CD14-positive monocyte (primary cell): ENCODE data around the gene SGTB. TPM values are rescaled to one million over a fixed set of nuclear protein-coding genes. Genes with fewer than 3 reads are reported as not detected.

Experiments
- DNase-seq, 3 donors: peaks; one replicate each; pipeline ENCODE4 v3.0.0-alpha.2; 2011 to 2022
- H2AFZ ChIP-seq: 2 replicates; pipeline ENCODE4 v1.6.0; 2012; ENCODE audit warnings: mild to moderate bottlenecking, low read depth, low read length, inconsistent platforms; ENCODE audit not compliant: insufficient read depth, poor library complexity, severe bottlenecking
- H3K27ac ChIP-seq, 2 donors: 1 replicate in 1 of 2; 2 replicates in 1 of 2; pipeline ENCODE4 v1.5.1; 2012 to 2013; ENCODE audit warnings: low read length in 2 of 2, control low read depth in 1 of 2, inconsistent platforms in 1 of 2, low read depth in 1 of 2, mild to moderate bottlenecking in 1 of 2
- H3K27me3 ChIP-seq, 2 donors: one replicate each; pipeline versions ENCODE4 v1.6.0 to v1.6.1; 2011 to 2013; ENCODE audit warnings: low read length in 2 of 2; ENCODE audit not compliant: control insufficient read depth in 2 of 2, insufficient read depth in 2 of 2
- H3K36me3 ChIP-seq, 2 donors: replicated peaks in 1 of 2; 1 replicate in 1 of 2; 2 replicates in 1 of 2; pipeline versions ENCODE4 v1.5.1 to v1.6.1; 2012 to 2013; ENCODE audit warnings: low read length in 2 of 2, control low read depth in 1 of 2, inconsistent platforms in 1 of 2, mild to moderate bottlenecking in 1 of 2; ENCODE audit not compliant: insufficient read depth in 2 of 2, control insufficient read depth in 1 of 2
- H3K4me1 ChIP-seq, 2 donors: 1 replicate in 1 of 2; 2 replicates in 1 of 2; pipeline versions ENCODE4 v1.5.1 to v1.6.1; 2012 to 2013; ENCODE audit warnings: low read length in 2 of 2, control low read depth in 1 of 2, inconsistent platforms in 1 of 2, mild to moderate bottlenecking in 1 of 2, moderate library complexity in 1 of 2; ENCODE audit not compliant: insufficient read depth in 2 of 2, control insufficient read depth in 1 of 2
- H3K4me2 ChIP-seq: replicated peaks from 2 replicates; pipeline ENCODE3; 2012; ENCODE audit warnings: low read length, moderate library complexity, mild to moderate bottlenecking; ENCODE audit not compliant: poor library complexity, severe bottlenecking; ENCODE audit errors: extremely low read depth
- H3K4me3 ChIP-seq, 3 experiments: fragments of 200-600 bp in 1 of 3; sonication (generic) in 1 of 3; replicated peaks in 1 of 3; 1 replicate in 2 of 3; 2 replicates in 1 of 3; pipeline ENCODE4 v1.5.1; 2011 to 2013; ENCODE audit warnings: low read length in 3 of 3, mild to moderate bottlenecking in 3 of 3, control low read depth in 2 of 3, low read depth in 2 of 3, inconsistent platforms in 1 of 3, moderate library complexity in 1 of 3
- H3K79me2 ChIP-seq: 2 replicates; pipeline ENCODE4 v1.6.0; 2012; ENCODE audit warnings: mild to moderate bottlenecking, control low read depth, inconsistent platforms, low read length, moderate library complexity; ENCODE audit not compliant: insufficient read depth
- H3K9ac ChIP-seq: 2 replicates; pipeline ENCODE4 v1.6.0; 2017; ENCODE audit warnings: low read length, mild to moderate bottlenecking; ENCODE audit not compliant: insufficient read depth, poor library complexity, severe bottlenecking
- H3K9me3 ChIP-seq, 2 donors: replicated peaks in 1 of 2; 1 replicate in 1 of 2; 2 replicates in 1 of 2; pipeline versions ENCODE4 v1.5.1 to v1.6.1; 2012 to 2013; ENCODE audit warnings: low read length in 2 of 2, control low read depth in 1 of 2; ENCODE audit not compliant: control insufficient read depth in 1 of 2, insufficient read depth in 1 of 2
- H4K20me1 ChIP-seq: 2 replicates; pipeline ENCODE4 v1.6.0; 2012; ENCODE audit warnings: mild to moderate bottlenecking, low read length, control low read depth, moderate library complexity; ENCODE audit not compliant: insufficient read depth
- H3K27ac Mint-ChIP-seq, 7 donors: one replicate each; pipeline ENCODE4 v1.8.0; 2020; ENCODE audit warnings: mild to moderate bottlenecking in 7 of 7, mixed read lengths in 7 of 7, moderate library complexity in 6 of 7, inconsistent platforms in 2 of 7
- H3K27me3 Mint-ChIP-seq, 3 donors: one replicate each; pipeline ENCODE4 v1.8.0; 2021 to 2022; ENCODE audit warnings: low read depth in 3 of 3, mild to moderate bottlenecking in 3 of 3, mixed read lengths in 3 of 3, moderate library complexity in 3 of 3, inconsistent platforms in 1 of 3
- H3K36me3 Mint-ChIP-seq, 2 donors: one replicate each; pipeline ENCODE4 v1.8.0; 2020; ENCODE audit warnings: mixed read lengths in 2 of 2, inconsistent platforms in 1 of 2, mild to moderate bottlenecking in 1 of 2
- H3K4me1 Mint-ChIP-seq: one replicate; pipeline ENCODE4 v1.8.0; 2020; ENCODE audit warnings: mild to moderate bottlenecking, mixed read lengths
- H3K4me3 Mint-ChIP-seq, 2 donors: one replicate each; pipeline ENCODE4 v1.8.0; 2020; ENCODE audit warnings: mild to moderate bottlenecking in 2 of 2, mixed read lengths in 2 of 2, moderate library complexity in 1 of 2
- H3K9me3 Mint-ChIP-seq, 7 donors: one replicate each; pipeline ENCODE4 v1.8.0; 2020 to 2022; ENCODE audit warnings: mixed read lengths in 7 of 7, mild to moderate bottlenecking in 6 of 7, moderate library complexity in 6 of 7, inconsistent platforms in 2 of 7
- CTCF ChIP-seq: fragments of 200-600 bp; IDR thresholded peaks from one replicate; pipeline ENCODE4 v1.8.0; 2022; ENCODE audit warnings: antibody characterized with exemption, mild to moderate bottlenecking
- WGBS: methylation state at CpG from one replicate; pipeline ENCODE4 v1.1.5; 2013; ENCODE audit warnings: missing lambda C conversion rate; ENCODE audit not compliant: insufficient coverage; 5-methylcytosine and 5-hydroxymethylcytosine counted together
- intact Hi-C, 2 donors: fragments of 100-400 bp; cut with micrococcal nuclease; formaldehyde crosslinking; loops; one replicate each; pipeline versions ENCODE4 v1.15.0 to v1.15.1; 2023
- polyA plus RNA-seq, 3 donors: library from polyadenylated mRNA; depleted of rRNA in 1 of 3; unstranded in 2 of 3; stranded (reverse) in 1 of 3; fragments of 300-500 nt in 2 of 3; fragments of >200 nt in 1 of 3; fragmentation: Illumina TruSeq in 2 of 3; gene quantifications; 1 replicate in 2 of 3; 2 replicates in 1 of 3; pipeline ENCODE4 v1.2.3, GENCODE V29; 2012 to 2021

Gene SGTB
- polyA plus RNA-seq, 3 donors = 7.4 to 16.5 (median 7.6) TPM

- no peak overlapping the region for H3K27ac Mint-ChIP-seq
- H3K9me3 ChIP-seq = peaks cover 0 to 5% of the 10 kb centered on the region in 2 donors
- H3K27ac ChIP-seq = no peak overlapping the region
- peaks cover 0 to 7% (median 2%) of the 10 kb centered on the region in 7 donors for H3K9me3 Mint-ChIP-seq
- H2AFZ ChIP-seq = no peak overlapping the region
- H3K36me3 Mint-ChIP-seq = peaks cover 42 to 59% of the 10 kb centered on the region in 2 donors
- no peaks in the 10 kb centered on the region for H3K27me3 Mint-ChIP-seq
- H3K4me1 ChIP-seq = no peaks in the 10 kb centered on the region
- H3K36me3 ChIP-seq = peaks cover 32 to 49% of the 10 kb centered on the region in 2 donors
- intact Hi-C loops = no loop called here
- no peak overlapping the region for H3K9ac ChIP-seq
- WGBS = no CpG with 5 or more reads among the region's 1 CpG
- no peaks in the 10 kb centered on the region for H3K79me2 ChIP-seq
- no peaks in the 10 kb centered on the region for H3K27me3 ChIP-seq
- peaks cover 3% of the 10 kb centered on the region for H4K20me1 ChIP-seq
- H3K4me1 Mint-ChIP-seq = no peaks in the 10 kb centered on the region
- no peak overlapping the region for H3K4me3 Mint-ChIP-seq
- no peak for DNase-seq
- TF ChIP-seq CTCF = no peak
- no peak overlapping the region for H3K4me2 ChIP-seq
- H3K4me3 ChIP-seq = no peak overlapping the region
These were observed 40.3 kb upstream of the SGTB start for GRCh38 chr5:65762234-65762633.

GRCh38 chr5:65760504-65761275, 38.8 kb upstream of the SGTB start:
- TF ChIP-seq CTCF = no peak
- Mint-ChIP-seq H3K4me3 (no peak overlapping the region), H3K9me3 (no peaks in the 10 kb centered on the region), H3K27me3 (no peaks in the 10 kb centered on the region), H3K27ac (peak overlapping the region in 1 of 7 donors; percentile 5), H3K36me3 (peaks cover 30 to 44% of the 10 kb centered on the region in 2 donors), H3K4me1 (no peaks in the 10 kb centered on the region)
- Histone ChIP-seq H3K4me3 (no peak overlapping the region), H3K27ac (peak overlapping the region in 1 of 2 donors; percentile 17), H3K79me2 (peaks cover 2% of the 10 kb centered on the region), H3K36me3 (peaks cover 30 to 34% of the 10 kb centered on the region in 2 donors), H3K9me3 (no peaks in the 10 kb centered on the region), H3K27me3 (no peaks in the 10 kb centered on the region), H3K9ac (no peak overlapping the region), H3K4me2 (no peak overlapping the region), H2AFZ (no peak overlapping the region), H4K20me1 (peaks cover 3% of the 10 kb centered on the region), H3K4me1 (no peaks in the 10 kb centered on the region)
- intact Hi-C loops = no loop called here
- DNase-seq = no peak
- WGBS = 100% methylated on average over 1 of the region's 2 CpGs
